Measurements from ENCODE around the gene MAVS. TPM values are rescaled to one million over a fixed set of nuclear protein-coding genes. Genes with fewer than 3 reads are reported as not detected.

The MAVS gene
- 100 to 1,000 TPM in 1 of 4 donors, 10 to 100 TPM in 3; 70.3 to 104 (median 81.8) TPM for total RNA-seq

- peak; percentile 92 for DNase-seq
- H3K36me3 ChIP-seq = no peaks in the 10 kb centered on the region
- intact Hi-C loops (cut with DNase I; ENCODE audit: low total_unique reads) = no loop called here
- H3K4me3 ChIP-seq = peak within 1 kb of the TSS; percentile 75 to 89 (median 84)
- H3K27me3 ChIP-seq = no peaks in the 10 kb centered on the region
- in situ Hi-C loops (cut with MboI; ENCODE audit: low pct_ligation_motif_present in 1 of 4, low pct_unique_long_range_greater_than_20kb in 1 of 4, low sequenced_read_pairs in 3 of 4) = no loop called here
- H3K27ac ChIP-seq = peak within 1 kb of the TSS; percentile 89 to 95 (median 94)
- TF ChIP-seq POLR2A (IDR thresholded peaks at IDR 0.05) (peak; percentile 87), CTCF (IDR thresholded peaks at IDR 0.05) (no peak), POLR2AphosphoS5 (IDR thresholded peaks at IDR 0.05) (peak; percentile 80 to 93 (median 87)), EP300 (IDR thresholded peaks at IDR 0.05; ENCODE audit: low read depth) (no peak)
- H3K9me3 ChIP-seq = no peaks in the 10 kb centered on the region
- 0% methylated on average over 1 to 29 of the region's 72 CpGs for WGBS, 2 donors (ENCODE audit: low coverage in 1 of 2)
- H3K4me1 ChIP-seq = peaks cover 17 to 58% (median 39%) of the 10 kb centered on the region in 4 donors
Observed at GRCh38 chr20:3846740-3847428, at the start of gene MAVS. Gene MAVS, plus strand, starts transcription at chr20:3846834. Its CDS starts 7,791 bp downstream, at chr20:3854625.

GRCh38 chr20:3797226-3797545 is 49.4 kb upstream of the MAVS start:
- in situ Hi-C loops (cut with MboI; ENCODE audit: low pct_ligation_motif_present in 1 of 4, low pct_unique_long_range_greater_than_20kb in 1 of 4, low sequenced_read_pairs in 3 of 4) = no loop called here
- no peaks in the 10 kb centered on the region for H3K9me3 ChIP-seq
- no peak for TF ChIP-seq EP300 (IDR thresholded peaks at IDR 0.05; ENCODE audit: low read depth)
- no peak for TF ChIP-seq POLR2A (IDR thresholded peaks at IDR 0.05)
- TF ChIP-seq CTCF (IDR thresholded peaks at IDR 0.05) = no peak
- TF ChIP-seq POLR2AphosphoS5 (IDR thresholded peaks at IDR 0.05) = no peak
- H3K27me3 ChIP-seq = no peaks in the 10 kb centered on the region
- peak overlapping the region in 3 of 4 donors; percentile 43 to 56 (median 52) for H3K4me3 ChIP-seq
- 70% methylated on average over 5 of the region's 5 CpGs; no CpG with 5 or more reads in 1 of the 2 donors for WGBS, 2 donors (ENCODE audit: low coverage in 1 of 2)
- peaks cover 18 to 46% (median 40%) of the 10 kb centered on the region in 4 donors for H3K4me1 ChIP-seq
- H3K27ac ChIP-seq = peak overlapping the region; percentile 89 to 97 (median 94)
- no peak for DNase-seq
- peaks cover 0 to 4% (median 0%) of the 10 kb centered on the region in 4 donors for H3K36me3 ChIP-seq
- intact Hi-C loops (cut with DNase I; ENCODE audit: low total_unique reads) = no loop called here

- DNase-seq = peak; percentile 65
- peaks cover 18 to 46% (median 40%) of the 10 kb centered on the region in 4 donors for H3K4me1 ChIP-seq
- no peak for TF ChIP-seq POLR2A (IDR thresholded peaks at IDR 0.05)
- no peak for TF ChIP-seq EP300 (IDR thresholded peaks at IDR 0.05; ENCODE audit: low read depth)
- TF ChIP-seq CTCF (IDR thresholded peaks at IDR 0.05) = no peak
- no peak for TF ChIP-seq POLR2AphosphoS5 (IDR thresholded peaks at IDR 0.05)
- no peaks in the 10 kb centered on the region for H3K9me3 ChIP-seq
- H3K27me3 ChIP-seq = no peaks in the 10 kb centered on the region
- in situ Hi-C loops (cut with MboI; ENCODE audit: low pct_ligation_motif_present in 1 of 4, low pct_unique_long_range_greater_than_20kb in 1 of 4, low sequenced_read_pairs in 3 of 4) = no loop called here
- H3K27ac ChIP-seq = peak overlapping the region; percentile 89 to 97 (median 94)
- H3K4me3 ChIP-seq = peak overlapping the region in 3 of 4 donors; percentile 43 to 56 (median 52)
- peaks cover 0 to 10% (median 0%) of the 10 kb centered on the region in 4 donors for H3K36me3 ChIP-seq
- intact Hi-C loops (cut with DNase I; ENCODE audit: low total_unique reads) = no loop called here
- 7 to 50% methylated on average over 3 to 19 of the region's 19 CpGs for WGBS, 2 donors (ENCODE audit: low coverage in 1 of 2)
Observed at GRCh38 chr20:3797592-3798372, 48.9 kb upstream of the MAVS start.

DNA sequence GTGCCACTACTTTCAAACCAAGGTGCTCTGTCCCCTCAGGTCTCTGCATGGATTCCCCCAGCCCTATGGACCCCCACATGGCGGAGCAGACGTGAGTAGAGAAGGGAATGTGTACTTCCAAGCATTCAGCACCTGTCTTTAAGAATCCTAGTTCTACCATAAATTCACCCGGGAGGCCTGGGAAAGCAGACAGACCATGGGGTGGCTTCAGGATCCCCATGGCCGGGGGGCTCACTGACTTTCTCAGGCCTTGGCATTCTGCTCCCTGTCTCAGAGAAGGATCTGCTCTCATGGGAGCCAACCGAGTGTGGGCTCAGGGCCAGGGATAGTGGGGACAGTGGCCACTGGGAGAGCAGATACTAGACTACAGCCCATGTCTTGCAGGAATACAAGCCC is 48.3 kb upstream of the MAVS start:
- DNase-seq = no peak
- H3K4me1 ChIP-seq = peaks cover 18 to 46% (median 40%) of the 10 kb centered on the region in 4 donors

More for the DNA sequence above, 48.3 kb upstream of the MAVS start:
- WGBS, 2 donors (ENCODE audit: low coverage in 1 of 2) = 33 to 68% methylated on average over 1 to 5 of the region's 5 CpGs
- in situ Hi-C loops (cut with MboI; ENCODE audit: low pct_ligation_motif_present in 1 of 4, low pct_unique_long_range_greater_than_20kb in 1 of 4, low sequenced_read_pairs in 3 of 4) = no loop called here
- TF ChIP-seq EP300 (IDR thresholded peaks at IDR 0.05; ENCODE audit: low read depth) (no peak), POLR2A (IDR thresholded peaks at IDR 0.05) (no peak), CTCF (IDR thresholded peaks at IDR 0.05) (no peak), POLR2AphosphoS5 (IDR thresholded peaks at IDR 0.05) (no peak)
- no peaks in the 10 kb centered on the region for H3K27me3 ChIP-seq
- peaks cover 0 to 12% (median 0%) of the 10 kb centered on the region in 4 donors for H3K36me3 ChIP-seq
- peak overlapping the region; percentile 89 to 97 (median 94) for H3K27ac ChIP-seq
- intact Hi-C loops (cut with DNase I; ENCODE audit: low total_unique reads) = no loop called here
- H3K9me3 ChIP-seq = no peaks in the 10 kb centered on the region
- H3K4me3 ChIP-seq = peak overlapping the region in 1 of 4 donors; percentile 56

Measured in transverse colon (tissue), 4 donors.